Thoracic aorta (tissue), 2 donors: Measurements from ENCODE around the gene USP20. TPM values are rescaled to one million over a fixed set of nuclear protein-coding genes. Genes with fewer than 3 reads are reported as not detected.
"Not testable (repeated sequence)": the region's sequence is repeated elsewhere in the genome, so short reads cannot be mapped to it uniquely, and the experiment has no call there.

Source experiments
- ATAC-seq: fragments of 150-250 bp; one replicate; pipeline ENCODE4 v1.8.0; 2017; ENCODE audit warnings: low read depth; ENCODE audit not compliant: insufficient number of reproducible peaks, low FRiP score
- DNase-seq: peaks from one replicate; pipeline ENCODE4 v3.0.0-alpha.2; 2020; ENCODE audit warnings: low spot score
- H3K27ac ChIP-seq, 2 donors: fragments of 200-600 bp; sonication (generic); 1 replicate in 1 of 2; 2 replicates in 1 of 2; pipeline ENCODE4 v1.5.1; 2016; ENCODE audit warnings: mild to moderate bottlenecking in 2 of 2, moderate library complexity in 2 of 2
- H3K27me3 ChIP-seq: fragments of 200-600 bp; sonication (generic); replicated peaks from 2 replicates; pipeline ENCODE4 v1.6.0; 2016; ENCODE audit warnings: mild to moderate bottlenecking; ENCODE audit not compliant: insufficient read depth
- H3K36me3 ChIP-seq: fragments of 200-600 bp; sonication (generic); one replicate; pipeline ENCODE4 v1.5.1; 2016
- H3K4me1 ChIP-seq, 2 donors: fragments of 200-600 bp; sonication (generic); 1 replicate in 1 of 2; 2 replicates in 1 of 2; pipeline versions ENCODE4 v1.5.1 to v1.6.0; 2016; ENCODE audit warnings: low read depth in 2 of 2, mild to moderate bottlenecking in 1 of 2; ENCODE audit not compliant: control insufficient read depth in 1 of 2
- H3K4me3 ChIP-seq: fragments of 200-600 bp; sonication (generic); 2 replicates; pipeline ENCODE4 v1.5.1; 2016; ENCODE audit warnings: mild to moderate bottlenecking
- H3K9me3 ChIP-seq: fragments of 200-600 bp; sonication (generic); 2 replicates; pipeline ENCODE4 v1.5.1; 2016
- total RNA-seq, 2 donors: library from RNA; depleted of rRNA; stranded (reverse); fragments of >200 nt; gene quantifications; one replicate each; pipeline versions ENCODE4 v1.1.0 to v1.2.3, GENCODE V29; 2016
- TF ChIP-seq, protein P1 (sequence below): fragments of 200-600 bp; sonication (generic); IDR thresholded peaks from one replicate; pipeline ENCODE4 v1.5.1; 2019; ENCODE audit warnings: antibody characterized with exemption

USP20 gene
- total RNA-seq, result 10 to 100 TPM; 47.8 to 51.2 TPM

DNA sequence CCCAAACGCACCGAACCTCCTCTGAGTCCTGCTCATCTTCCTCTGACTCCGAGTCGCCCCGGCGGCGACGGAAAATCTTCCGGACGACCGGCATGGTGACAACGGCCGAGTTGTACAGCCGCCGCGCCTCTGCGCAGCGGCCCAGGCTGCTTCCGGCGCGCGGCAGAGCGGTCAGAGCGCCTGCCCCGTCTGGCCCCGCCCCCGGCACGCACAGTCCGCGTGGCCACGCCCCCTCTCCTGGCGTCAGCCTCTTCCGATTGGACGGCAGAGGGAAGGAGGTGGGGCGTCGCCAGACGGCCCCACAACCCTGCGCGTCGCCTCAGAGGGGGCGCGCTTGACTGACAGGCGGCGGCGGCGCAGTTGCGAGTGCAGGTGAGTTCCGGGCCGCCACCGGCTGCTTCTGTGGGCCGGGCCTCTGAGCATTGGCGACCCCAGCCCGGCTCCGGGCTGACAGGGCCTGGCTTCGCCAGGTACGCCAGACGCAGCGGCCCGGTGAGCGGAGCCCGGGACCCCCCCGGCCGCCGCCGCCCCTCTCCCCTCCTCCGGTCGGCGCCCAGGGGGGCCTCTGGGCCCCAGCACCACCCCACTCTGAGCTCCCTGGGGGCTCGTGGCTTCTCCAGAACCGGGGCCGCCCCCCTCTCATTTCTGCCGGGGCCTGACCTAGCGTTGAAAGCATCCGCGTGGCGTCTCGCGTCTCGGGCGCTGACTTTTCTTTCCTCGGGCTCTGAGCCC lies at the start of gene USP20, which contains the start of gene C9orf78:
Gene USP20 (plus strand): TSS at position 331 of the 732 bp plus-strand sequence. CDS start 17,098 bp downstream, outside the sequence.
Gene C9orf78 (minus strand): TSS at position 148 of the 732 bp plus-strand sequence. CDS start 54 bp downstream, at position 94.
- peaks cover 32 to 54% of the 10 kb centered on the region in 2 donors for H3K4me1 ChIP-seq
- ATAC-seq (peak; percentile 93), DNase-seq (peak; percentile 83)
- H3K27ac ChIP-seq, result peak within 1 kb of the TSS; percentile 92 to 95
- H3K9me3 ChIP-seq, result no peaks in the 10 kb centered on the region
- peak within 1 kb of the TSS; percentile 86 for H3K4me3 ChIP-seq
- TF ChIP-seq, protein P1, sequence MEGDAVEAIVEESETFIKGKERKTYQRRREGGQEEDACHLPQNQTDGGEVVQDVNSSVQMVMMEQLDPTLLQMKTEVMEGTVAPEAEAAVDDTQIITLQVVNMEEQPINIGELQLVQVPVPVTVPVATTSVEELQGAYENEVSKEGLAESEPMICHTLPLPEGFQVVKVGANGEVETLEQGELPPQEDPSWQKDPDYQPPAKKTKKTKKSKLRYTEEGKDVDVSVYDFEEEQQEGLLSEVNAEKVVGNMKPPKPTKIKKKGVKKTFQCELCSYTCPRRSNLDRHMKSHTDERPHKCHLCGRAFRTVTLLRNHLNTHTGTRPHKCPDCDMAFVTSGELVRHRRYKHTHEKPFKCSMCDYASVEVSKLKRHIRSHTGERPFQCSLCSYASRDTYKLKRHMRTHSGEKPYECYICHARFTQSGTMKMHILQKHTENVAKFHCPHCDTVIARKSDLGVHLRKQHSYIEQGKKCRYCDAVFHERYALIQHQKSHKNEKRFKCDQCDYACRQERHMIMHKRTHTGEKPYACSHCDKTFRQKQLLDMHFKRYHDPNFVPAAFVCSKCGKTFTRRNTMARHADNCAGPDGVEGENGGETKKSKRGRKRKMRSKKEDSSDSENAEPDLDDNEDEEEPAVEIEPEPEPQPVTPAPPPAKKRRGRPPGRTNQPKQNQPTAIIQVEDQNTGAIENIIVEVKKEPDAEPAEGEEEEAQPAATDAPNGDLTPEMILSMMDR, result no peak
- peaks cover 17% of the 10 kb centered on the region for H3K36me3 ChIP-seq
- no peaks in the 10 kb centered on the region for H3K27me3 ChIP-seq

DNA sequence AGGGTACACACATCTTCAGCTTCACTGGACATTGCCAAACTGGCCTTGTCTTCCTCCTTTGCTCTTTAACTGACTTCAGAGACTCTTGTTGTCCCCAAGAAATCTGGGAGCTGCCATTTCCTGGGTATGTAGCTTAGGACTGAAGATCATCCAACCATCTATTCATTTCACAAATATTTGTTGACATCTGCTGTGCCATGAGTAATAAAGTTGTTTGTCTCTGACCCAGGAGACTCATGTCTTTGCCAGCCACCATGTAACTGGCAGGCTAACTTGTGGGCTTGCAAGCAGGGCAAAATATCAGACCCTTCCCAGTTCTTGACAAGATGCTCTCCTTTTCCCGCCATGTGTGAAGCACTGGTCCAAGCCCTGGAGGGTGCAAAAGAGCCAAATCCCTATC lies 49.4 kb upstream of the USP20 start:
- no peak for DNase-seq
- no peaks in the 10 kb centered on the region for H3K9me3 ChIP-seq
- no peak for ATAC-seq
- H3K4me3 ChIP-seq, result no peak overlapping the region
- no peak overlapping the region for H3K27ac ChIP-seq
- no peaks in the 10 kb centered on the region for H3K4me1 ChIP-seq
- TF ChIP-seq, protein P1, result no peak
- no peaks in the 10 kb centered on the region for H3K36me3 ChIP-seq
- H3K27me3 ChIP-seq, result no peaks in the 10 kb centered on the region

- no peak for ATAC-seq
- no peak overlapping the region for H3K4me3 ChIP-seq
Observed at GRCh38 chr9:129786481-129786880, 48.8 kb upstream of the USP20 start.

GRCh38 chr9:129794549-129794948 lies 40.7 kb upstream of the USP20 start:
- no peaks in the 10 kb centered on the region for H3K9me3 ChIP-seq
- H3K27me3 ChIP-seq, result peaks cover 5% of the 10 kb centered on the region
- no peak for DNase-seq
- H3K4me3 ChIP-seq, result no peak overlapping the region
- TF ChIP-seq, protein P1, result no peak
- no peak overlapping the region for H3K27ac ChIP-seq
- H3K4me1 ChIP-seq, result no peaks in the 10 kb centered on the region
- H3K36me3 ChIP-seq, result no peaks in the 10 kb centered on the region
- no peak for ATAC-seq

More at GRCh38 chr9:129786481-129786880, 48.8 kb upstream of the USP20 start:
- Histone ChIP-seq H3K9me3 (no peaks in the 10 kb centered on the region), H3K4me1 (no peaks in the 10 kb centered on the region), H3K27ac (no peak overlapping the region), H3K36me3 (no peaks in the 10 kb centered on the region), H3K27me3 (no peaks in the 10 kb centered on the region)
- DNase-seq, result no peak
- TF ChIP-seq, protein P1, result no peak

GRCh38 chr9:129796029-129796428 lies 39.2 kb upstream of the USP20 start:
- H3K4me3 ChIP-seq, H3K9me3 ChIP-seq, H3K4me1 ChIP-seq, DNase-seq, H3K27me3 ChIP-seq, ATAC-seq, H3K27ac ChIP-seq, H3K36me3 ChIP-seq: not testable (repeated sequence)
